Hepatocyte (in vitro differentiated cells): Measurements from ENCODE around the gene SIX4.

Experiments used
- EZH2phosphoT487 ChIP-seq: fragments of 200-600 bp; sonication (generic); IDR thresholded peaks from one replicate; pipeline ENCODE4 v1.6.1; 2018; ENCODE audit warnings: antibody characterized with exemption, mild to moderate bottlenecking, low read depth, moderate library complexity; ENCODE audit not compliant: unreplicated experiment, severe bottlenecking
- TF ChIP-seq, protein P1 (sequence below): fragments of 200-600 bp; sonication (generic); IDR thresholded peaks from 2 replicates; pipeline ENCODE4 v1.5.1; 2016; ENCODE audit warnings: antibody characterized with exemption, mild to moderate bottlenecking; ENCODE audit not compliant: poor library complexity

DNA sequence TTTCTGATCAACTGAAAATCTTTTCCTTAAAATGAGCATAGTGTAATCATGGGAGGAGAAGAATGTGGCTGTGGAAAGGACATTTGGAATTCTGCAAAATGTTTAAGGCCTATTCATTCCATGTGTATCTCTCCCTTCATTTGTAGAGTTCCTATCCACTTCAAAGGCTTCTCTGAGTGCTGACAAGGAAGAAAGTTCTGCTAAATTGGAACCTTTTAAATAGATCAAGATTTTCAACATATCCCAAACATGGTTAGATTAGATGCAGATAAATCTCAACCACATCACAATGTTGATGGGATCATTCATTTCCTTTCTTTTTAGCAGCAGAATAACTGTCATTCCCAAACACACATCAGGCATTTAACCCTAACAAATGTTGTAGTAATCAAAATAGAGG is 46.5 kb downstream of the SIX4 start:
- TF ChIP-seq EZH2phosphoT487: no peak
- TF ChIP-seq, protein P1, sequence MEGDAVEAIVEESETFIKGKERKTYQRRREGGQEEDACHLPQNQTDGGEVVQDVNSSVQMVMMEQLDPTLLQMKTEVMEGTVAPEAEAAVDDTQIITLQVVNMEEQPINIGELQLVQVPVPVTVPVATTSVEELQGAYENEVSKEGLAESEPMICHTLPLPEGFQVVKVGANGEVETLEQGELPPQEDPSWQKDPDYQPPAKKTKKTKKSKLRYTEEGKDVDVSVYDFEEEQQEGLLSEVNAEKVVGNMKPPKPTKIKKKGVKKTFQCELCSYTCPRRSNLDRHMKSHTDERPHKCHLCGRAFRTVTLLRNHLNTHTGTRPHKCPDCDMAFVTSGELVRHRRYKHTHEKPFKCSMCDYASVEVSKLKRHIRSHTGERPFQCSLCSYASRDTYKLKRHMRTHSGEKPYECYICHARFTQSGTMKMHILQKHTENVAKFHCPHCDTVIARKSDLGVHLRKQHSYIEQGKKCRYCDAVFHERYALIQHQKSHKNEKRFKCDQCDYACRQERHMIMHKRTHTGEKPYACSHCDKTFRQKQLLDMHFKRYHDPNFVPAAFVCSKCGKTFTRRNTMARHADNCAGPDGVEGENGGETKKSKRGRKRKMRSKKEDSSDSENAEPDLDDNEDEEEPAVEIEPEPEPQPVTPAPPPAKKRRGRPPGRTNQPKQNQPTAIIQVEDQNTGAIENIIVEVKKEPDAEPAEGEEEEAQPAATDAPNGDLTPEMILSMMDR: no peak
